NCI-H2081 treated with DMSO at 0.1 percent for 48 hours (cell line): ENCODE measurements around the gene ALDH1A3.

Experiments
- DNase-seq: peaks from one replicate; lab custom pipeline; 2025; lab: John Stamatoyannopoulos, UW

ALDH1A3 gene

GRCh38 chr15:100881573-100882336, 2.1 kb downstream of the ALDH1A3 start:
- DNase-seq, result no peak

GRCh38 chr15:100885116-100885515, 5.5 kb downstream of the ALDH1A3 start:
- DNase-seq, result no peak

GRCh38 chr15:100885811-100886210, 6.2 kb downstream of the ALDH1A3 start:
- DNase-seq, result no peak

GRCh38 chr15:100887211-100887913, 7.7 kb downstream of the ALDH1A3 start:
- DNase-seq, result no peak

GRCh38 chr15:100889385-100890050, 9.9 kb downstream of the ALDH1A3 start:
- no peak for DNase-seq

- DNase-seq, result no peak
Measured at GRCh38 chr15:100890051-100890720, 10.6 kb downstream of the ALDH1A3 start.

- no peak for DNase-seq
Measured at GRCh38 chr15:100890850-100891249, 11.2 kb downstream of the ALDH1A3 start.

GRCh38 chr15:100891307-100892012, 11.8 kb downstream of the ALDH1A3 start:
- DNase-seq, result no peak

- DNase-seq, result no peak
Measured at GRCh38 chr15:100892013-100892355, 12.4 kb downstream of the ALDH1A3 start.

GRCh38 chr15:100893261-100893963, 13.8 kb downstream of the ALDH1A3 start:
- no peak for DNase-seq

- DNase-seq, result no peak
Measured at GRCh38 chr15:100893964-100894295, 14.3 kb downstream of the ALDH1A3 start.

GRCh38 chr15:100895721-100896120, 16.1 kb downstream of the ALDH1A3 start:
- DNase-seq, result no peak

- DNase-seq, result no peak
Measured at GRCh38 chr15:100897221-100898151, 17.9 kb downstream of the ALDH1A3 start.

GRCh38 chr15:100898152-100898490, 18.5 kb downstream of the ALDH1A3 start:
- DNase-seq, result peak; percentile 44

GRCh38 chr15:100898661-100899462, 19.2 kb downstream of the ALDH1A3 start:
- no peak for DNase-seq

GRCh38 chr15:100899601-100900000, 20.0 kb downstream of the ALDH1A3 start:
- no peak for DNase-seq

GRCh38 chr15:100900136-100900794, 20.6 kb downstream of the ALDH1A3 start:
- DNase-seq, result peak; percentile 24

- DNase-seq, result no peak
Measured at GRCh38 chr15:100900795-100901169, 21.2 kb downstream of the ALDH1A3 start.

- DNase-seq, result no peak
Measured at GRCh38 chr15:100901296-100901695, 21.7 kb downstream of the ALDH1A3 start.
